Measurements from ENCODE around the gene NHLRC4. TPM values are rescaled to one million over a fixed set of nuclear protein-coding genes. Genes with fewer than 3 reads are reported as not detected.

Gene NHLRC4
- total RNA-seq, result 0.74 TPM

- H3K4me3 ChIP-seq, result peak within 1 kb of the TSS; percentile 20 to 38
- DNase-seq (ENCODE audit: extremely low spot score in 2 of 2), result no peak
- H3K36me3 ChIP-seq, result no peaks in the 10 kb centered on the region
- TF ChIP-seq POLR2A (IDR thresholded peaks at IDR 0.05) (no peak), POLR2AphosphoS5 (IDR thresholded peaks at IDR 0.05; ENCODE audit: insufficient read depth in 1 of 2, low read depth in 1 of 2) (peak in 1 of 2 donors; percentile 13)
- H3K9me3 ChIP-seq, result no peaks in the 10 kb centered on the region
- H3K27ac ChIP-seq, result peak within 1 kb of the TSS; percentile 30
- intact Hi-C loops (cut with DNase I), result no loop called here
- no peaks in the 10 kb centered on the region for H3K27me3 ChIP-seq
- peaks cover 50% of the 10 kb centered on the region for H3K4me1 ChIP-seq
Observed at GRCh38 chr16:566475-567372, at the start of gene NHLRC4. TSS of gene NHLRC4 (plus strand) at chr16:567005. CDS start at chr16:568048, 1,043 bp downstream.

GRCh38 chr16:518858-519257 is 47.9 kb upstream of the NHLRC4 start:
- no peak overlapping the region for H3K27ac ChIP-seq
- H3K27me3 ChIP-seq, result no peaks in the 10 kb centered on the region
- no peak for DNase-seq (ENCODE audit: extremely low spot score in 2 of 2)
- no peaks in the 10 kb centered on the region for H3K4me1 ChIP-seq
- H3K36me3 ChIP-seq, result peaks cover 0 to 39% of the 10 kb centered on the region in 2 donors
- H3K9me3 ChIP-seq, result no peaks in the 10 kb centered on the region
- intact Hi-C loops (cut with DNase I), result no loop called here
- TF ChIP-seq, protein P1, sequence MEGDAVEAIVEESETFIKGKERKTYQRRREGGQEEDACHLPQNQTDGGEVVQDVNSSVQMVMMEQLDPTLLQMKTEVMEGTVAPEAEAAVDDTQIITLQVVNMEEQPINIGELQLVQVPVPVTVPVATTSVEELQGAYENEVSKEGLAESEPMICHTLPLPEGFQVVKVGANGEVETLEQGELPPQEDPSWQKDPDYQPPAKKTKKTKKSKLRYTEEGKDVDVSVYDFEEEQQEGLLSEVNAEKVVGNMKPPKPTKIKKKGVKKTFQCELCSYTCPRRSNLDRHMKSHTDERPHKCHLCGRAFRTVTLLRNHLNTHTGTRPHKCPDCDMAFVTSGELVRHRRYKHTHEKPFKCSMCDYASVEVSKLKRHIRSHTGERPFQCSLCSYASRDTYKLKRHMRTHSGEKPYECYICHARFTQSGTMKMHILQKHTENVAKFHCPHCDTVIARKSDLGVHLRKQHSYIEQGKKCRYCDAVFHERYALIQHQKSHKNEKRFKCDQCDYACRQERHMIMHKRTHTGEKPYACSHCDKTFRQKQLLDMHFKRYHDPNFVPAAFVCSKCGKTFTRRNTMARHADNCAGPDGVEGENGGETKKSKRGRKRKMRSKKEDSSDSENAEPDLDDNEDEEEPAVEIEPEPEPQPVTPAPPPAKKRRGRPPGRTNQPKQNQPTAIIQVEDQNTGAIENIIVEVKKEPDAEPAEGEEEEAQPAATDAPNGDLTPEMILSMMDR (IDR thresholded peaks at IDR 0.05), result no peak
- TF ChIP-seq POLR2A (IDR thresholded peaks at IDR 0.05) (no peak), POLR2AphosphoS5 (IDR thresholded peaks at IDR 0.05; ENCODE audit: insufficient read depth in 1 of 2, low read depth in 1 of 2) (no peak)
- no peak overlapping the region for H3K4me3 ChIP-seq

DNA sequence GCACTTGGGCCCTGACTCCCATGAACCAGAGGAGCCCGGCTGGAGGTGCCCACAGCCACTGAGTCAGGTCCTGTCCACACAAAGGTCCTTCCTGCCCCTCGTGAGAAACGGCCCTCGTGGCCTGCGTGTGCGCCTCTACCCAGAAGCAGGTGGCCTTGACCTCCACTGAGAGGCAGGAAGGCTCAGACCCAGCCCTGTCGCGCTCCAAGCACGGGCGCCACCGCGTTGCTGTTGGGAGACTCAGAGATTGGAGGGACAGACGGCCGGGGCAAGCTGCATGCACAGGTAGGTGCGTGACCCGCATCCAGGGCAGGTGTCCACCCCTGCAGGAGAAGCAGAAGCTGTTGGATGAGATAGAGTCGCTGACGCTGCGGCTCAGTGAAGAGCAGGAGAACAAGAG is 47.4 kb upstream of the NHLRC4 start:
- no peak overlapping the region for H3K27ac ChIP-seq
- TF ChIP-seq, protein P1 (IDR thresholded peaks at IDR 0.05), result no peak
- TF ChIP-seq POLR2A (IDR thresholded peaks at IDR 0.05) (no peak), POLR2AphosphoS5 (IDR thresholded peaks at IDR 0.05; ENCODE audit: insufficient read depth in 1 of 2, low read depth in 1 of 2) (no peak)
- H3K4me3 ChIP-seq, result no peak overlapping the region
- intact Hi-C loops (cut with DNase I), result no loop called here
- H3K36me3 ChIP-seq, result peaks cover 0 to 39% of the 10 kb centered on the region in 2 donors
- no peak for DNase-seq (ENCODE audit: extremely low spot score in 2 of 2)
- H3K27me3 ChIP-seq, result no peaks in the 10 kb centered on the region
- H3K9me3 ChIP-seq, result no peaks in the 10 kb centered on the region
- peaks cover 5% of the 10 kb centered on the region for H3K4me1 ChIP-seq

DNA sequence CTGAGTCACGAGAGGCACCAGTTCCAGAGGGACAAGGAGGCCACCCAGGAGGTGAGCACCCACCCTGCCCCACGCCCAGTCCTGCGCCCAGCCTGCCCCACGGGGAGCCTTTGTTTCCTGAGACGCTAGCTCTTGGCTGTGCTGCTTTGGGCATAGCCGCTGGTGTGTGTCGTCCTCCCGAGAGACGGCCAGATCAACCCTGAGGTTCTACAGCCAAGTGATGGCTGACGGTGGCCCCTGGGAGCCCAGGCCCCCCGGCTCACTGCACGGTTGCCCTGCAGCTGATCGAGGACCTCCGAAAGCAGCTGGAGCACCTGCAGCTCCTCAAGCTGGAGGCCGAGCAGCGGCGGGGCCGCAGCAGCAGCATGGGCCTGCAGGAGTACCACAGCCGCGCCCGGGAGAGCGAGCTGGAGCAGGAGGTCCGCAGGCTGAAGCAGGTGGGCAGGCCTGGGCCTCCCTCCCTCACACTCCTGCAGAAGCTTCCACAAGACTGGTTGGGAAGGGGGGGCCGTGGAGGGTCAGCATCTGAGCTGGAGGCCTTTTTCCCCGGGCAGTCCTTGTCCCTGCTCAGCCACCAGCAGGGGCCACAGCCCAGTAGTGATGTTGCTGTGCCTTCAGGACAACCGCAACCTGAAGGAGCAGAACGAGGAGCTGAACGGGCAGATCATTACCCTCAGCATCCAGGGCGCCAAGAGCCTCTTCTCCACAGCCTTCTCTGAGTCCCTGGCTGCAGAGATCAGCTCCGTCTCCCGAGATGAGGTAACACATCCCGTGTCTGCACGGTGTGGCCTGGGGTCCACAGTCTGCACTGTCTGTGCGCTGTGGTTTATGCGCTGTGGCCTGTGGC is 46.7 kb upstream of the NHLRC4 start:
- no peaks in the 10 kb centered on the region for H3K9me3 ChIP-seq
- DNase-seq (ENCODE audit: extremely low spot score in 2 of 2), result no peak
- intact Hi-C loops (cut with DNase I), result no loop called here
- H3K27me3 ChIP-seq, result no peaks in the 10 kb centered on the region
- H3K27ac ChIP-seq, result no peak overlapping the region
- H3K4me1 ChIP-seq, result peaks cover 12% of the 10 kb centered on the region
- H3K4me3 ChIP-seq, result no peak overlapping the region
- H3K36me3 ChIP-seq, result peaks cover 0 to 39% of the 10 kb centered on the region in 2 donors
- TF ChIP-seq POLR2AphosphoS5 (IDR thresholded peaks at IDR 0.05; ENCODE audit: insufficient read depth in 1 of 2, low read depth in 1 of 2) (no peak), POLR2A (IDR thresholded peaks at IDR 0.05) (no peak)
- TF ChIP-seq, protein P1 (IDR thresholded peaks at IDR 0.05), result no peak

GRCh38 chr16:520847-521246 is 46.0 kb upstream of the NHLRC4 start:
- no peaks in the 10 kb centered on the region for H3K27me3 ChIP-seq
- H3K36me3 ChIP-seq, result peaks cover 0 to 39% of the 10 kb centered on the region in 2 donors
- H3K4me3 ChIP-seq, result no peak overlapping the region
- TF ChIP-seq POLR2AphosphoS5 (IDR thresholded peaks at IDR 0.05; ENCODE audit: insufficient read depth in 1 of 2, low read depth in 1 of 2) (no peak), POLR2A (IDR thresholded peaks at IDR 0.05) (no peak)
- TF ChIP-seq, protein P1 (IDR thresholded peaks at IDR 0.05), result no peak
- no peak for DNase-seq (ENCODE audit: extremely low spot score in 2 of 2)
- H3K27ac ChIP-seq, result no peak overlapping the region
- H3K9me3 ChIP-seq, result no peaks in the 10 kb centered on the region
- intact Hi-C loops (cut with DNase I), result no loop called here
- peaks cover 20% of the 10 kb centered on the region for H3K4me1 ChIP-seq

Data from vagina (tissue), 2 donors.